Muscle of leg (tissue), 11 donors: ENCODE measurements around the gene APAF1. TPM values are rescaled to one million over a fixed set of nuclear protein-coding genes. Genes with fewer than 3 reads are reported as not detected.

Experiments
- DNase-seq: peaks from one replicate; pipeline ENCODE4 v3.0.0; 2013
- H3K27ac ChIP-seq: one replicate; pipeline ENCODE4 v1.5.1; 2013; ENCODE audit warnings: mild to moderate bottlenecking, low read length, control low read depth
- H3K27me3 ChIP-seq: one replicate; pipeline ENCODE4 v1.6.1; 2013; ENCODE audit warnings: low read length; ENCODE audit not compliant: control insufficient read depth, insufficient read depth
- H3K36me3 ChIP-seq: one replicate; pipeline ENCODE4 v1.6.1; 2013; ENCODE audit warnings: low read length; ENCODE audit not compliant: control insufficient read depth, insufficient read depth
- H3K4me1 ChIP-seq: one replicate; pipeline ENCODE4 v1.6.1; 2013; ENCODE audit warnings: low read length; ENCODE audit not compliant: control insufficient read depth, insufficient read depth
- H3K4me3 ChIP-seq: one replicate; pipeline ENCODE4 v1.5.1; 2013; ENCODE audit warnings: low read length, control low read depth
- H3K9me3 ChIP-seq: replicated peaks from 2 replicates; pipeline ENCODE4 v1.6.1; 2013; ENCODE audit warnings: low read depth, low read length; ENCODE audit not compliant: control insufficient read depth
- WGBS: methylation state at CpG from one replicate; pipeline ENCODE4 v1.1.5; 2013; ENCODE audit warnings: missing lambda C conversion rate; ENCODE audit not compliant: insufficient coverage; 5-methylcytosine and 5-hydroxymethylcytosine counted together
- polyA plus RNA-seq, 8 donors: library from polyadenylated mRNA; unstranded; fragments of 120-200 nt; gene quantifications; one replicate each; pipeline versions ENCODE4 v1.2.1 to v1.2.3, GENCODE V29; 2013; ENCODE audit warnings: inconsistent platforms in 1 of 8, low replicate concordance in 1 of 8; ENCODE audit not compliant: insufficient read length in 8 of 8, insufficient read depth in 1 of 8
- total RNA-seq: library from RNA; stranded (reverse); fragments of 120-200 nt; gene quantifications from one replicate; pipeline ENCODE4 v1.2.4, GENCODE V29; 2013

The APAF1 gene
- total and polyA plus RNA-seq, 9 donors: 22.0 to 35.2 (median 27.9) TPM

DNA sequence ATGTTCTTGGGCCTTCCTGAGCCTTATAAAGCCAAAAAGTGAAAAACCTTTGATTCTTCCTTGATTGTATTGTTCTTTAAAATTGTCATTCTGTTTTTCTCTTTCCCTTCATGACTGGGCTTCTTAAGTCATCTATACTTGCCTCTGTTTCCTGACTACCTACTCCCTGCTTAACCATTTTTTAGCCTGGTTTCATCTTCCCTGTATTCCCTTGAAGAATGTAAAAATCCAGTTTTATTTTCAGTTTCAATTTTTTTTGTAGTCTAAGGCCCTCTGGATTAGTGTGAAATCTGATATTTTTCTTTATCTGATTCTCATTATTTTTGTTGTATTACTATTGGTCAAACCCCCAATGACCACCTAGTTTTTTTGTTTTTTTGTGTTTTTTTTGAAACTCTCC is 46.3 kb downstream of the APAF1 start:
- H3K4me3 ChIP-seq: no peak overlapping the region
- no peaks in the 10 kb centered on the region for H3K9me3 ChIP-seq
- no peak for DNase-seq
- no peak overlapping the region for H3K27ac ChIP-seq
- no peaks in the 10 kb centered on the region for H3K27me3 ChIP-seq
- peaks cover 35% of the 10 kb centered on the region for H3K36me3 ChIP-seq
- H3K4me1 ChIP-seq: no peaks in the 10 kb centered on the region

DNA sequence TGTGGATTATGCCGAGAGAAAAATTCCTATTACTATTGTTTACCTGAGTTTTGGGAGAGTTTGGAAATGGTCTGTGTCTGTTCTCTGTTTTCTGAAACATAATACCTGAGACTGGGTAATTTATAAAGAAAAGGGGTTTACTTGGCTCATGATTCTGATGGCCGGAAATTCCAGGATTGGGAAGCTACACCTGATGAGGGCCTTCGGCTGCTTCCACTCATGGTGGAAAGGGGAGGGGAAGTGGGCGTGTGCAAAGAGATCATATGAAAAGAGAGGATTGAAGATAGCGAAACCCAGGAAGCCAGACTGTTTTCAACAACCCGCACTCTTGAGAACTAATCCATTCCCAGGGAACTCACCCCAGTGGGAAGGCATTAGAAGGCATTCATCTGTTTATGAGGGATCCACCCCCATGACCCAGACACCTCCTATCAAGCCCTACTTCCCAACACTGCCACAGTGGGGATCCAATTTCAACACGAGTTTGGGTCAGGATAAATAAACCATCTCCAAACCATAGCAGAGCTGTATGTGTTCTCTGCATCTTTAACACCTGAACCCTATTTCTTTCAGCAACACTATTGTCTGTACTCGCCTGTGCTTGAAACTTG is 51.1 kb downstream of the APAF1 start:
- Histone ChIP-seq H3K36me3 (peaks cover 20% of the 10 kb centered on the region), H3K27ac (no peak overlapping the region), H3K4me3 (no peak overlapping the region), H3K4me1 (peaks cover 3% of the 10 kb centered on the region), H3K9me3 (no peaks in the 10 kb centered on the region), H3K27me3 (no peaks in the 10 kb centered on the region)
- WGBS: 48% methylated on average over 3 of the region's 8 CpGs
- DNase-seq: no peak

DNA sequence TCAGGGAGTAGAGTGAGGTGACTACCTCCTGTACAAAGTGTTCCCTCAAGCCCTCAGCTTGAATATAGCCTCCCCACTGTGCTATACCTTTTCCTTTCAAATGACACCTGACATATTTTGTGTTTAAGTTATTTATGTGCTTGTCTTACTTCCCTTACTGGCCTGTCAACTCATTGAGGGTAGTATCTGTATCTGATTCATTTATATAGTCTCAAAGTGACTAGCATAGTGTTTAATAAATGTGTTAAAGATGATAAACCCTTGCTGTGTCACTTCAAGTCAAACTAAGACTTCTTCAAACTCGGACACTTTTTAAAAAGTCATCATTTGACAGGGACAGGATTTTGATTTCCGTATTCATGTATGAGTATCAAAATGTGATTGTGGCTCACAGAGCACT is 52.1 kb downstream of the APAF1 start:
- 33% methylated on average over 1 of the region's 2 CpGs for WGBS
- no peak overlapping the region for H3K4me3 ChIP-seq
- H3K36me3 ChIP-seq: peaks cover 19% of the 10 kb centered on the region

DNA sequence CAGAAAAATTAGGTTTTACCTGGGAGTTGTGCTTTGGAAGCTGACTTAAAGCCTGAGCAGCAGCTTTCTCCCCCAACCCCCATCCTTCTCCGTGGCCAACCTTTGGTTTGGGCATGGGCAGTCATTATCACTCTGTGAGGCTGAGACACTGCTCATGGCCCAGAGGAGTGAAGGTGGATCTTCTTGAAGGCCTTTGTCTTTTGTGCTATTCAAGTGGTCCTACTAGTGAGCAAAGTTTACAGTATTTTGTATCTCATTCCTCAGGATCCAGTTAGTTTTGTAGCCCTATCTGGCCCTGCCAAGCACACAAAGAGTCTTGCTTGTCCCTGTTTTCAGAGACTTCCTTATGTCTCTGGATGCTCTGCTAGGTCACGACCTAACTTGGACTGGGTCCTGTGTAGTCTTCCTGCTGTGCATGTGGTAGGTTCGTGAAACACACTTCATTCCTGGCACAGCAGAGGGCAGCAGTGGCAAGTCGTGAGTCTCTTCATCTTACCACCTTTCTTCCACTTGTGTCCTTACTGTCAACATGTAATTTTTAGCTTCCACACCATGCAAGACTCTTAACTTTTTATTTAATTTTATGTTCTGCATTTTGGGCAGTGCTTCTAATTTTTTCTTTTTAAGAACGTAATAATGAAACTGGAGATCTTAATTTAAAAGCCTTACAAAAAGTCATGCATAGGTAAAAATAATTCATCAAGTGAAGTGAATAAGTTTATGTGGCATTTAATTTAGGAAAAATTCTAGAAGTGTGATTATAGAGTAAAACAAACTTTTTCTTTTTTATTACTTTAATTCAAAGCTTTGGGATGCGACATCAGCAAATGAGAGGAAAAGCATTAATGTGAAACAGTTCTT is 53.7 kb downstream of the APAF1 start:
- peaks cover 3% of the 10 kb centered on the region for H3K4me1 ChIP-seq
- H3K27ac ChIP-seq: no peak overlapping the region
- H3K27me3 ChIP-seq: no peaks in the 10 kb centered on the region
- no peaks in the 10 kb centered on the region for H3K9me3 ChIP-seq
- H3K36me3 ChIP-seq: peaks cover 16% of the 10 kb centered on the region
- WGBS: 59% methylated on average over 3 of the region's 6 CpGs
- H3K4me3 ChIP-seq: no peak overlapping the region
- DNase-seq: peak; percentile 66

More for the DNA sequence above, 52.1 kb downstream of the APAF1 start:
- Histone ChIP-seq H3K4me1 (peaks cover 3% of the 10 kb centered on the region), H3K9me3 (no peaks in the 10 kb centered on the region), H3K27ac (no peak overlapping the region), H3K27me3 (no peaks in the 10 kb centered on the region)
- DNase-seq: no peak

DNA sequence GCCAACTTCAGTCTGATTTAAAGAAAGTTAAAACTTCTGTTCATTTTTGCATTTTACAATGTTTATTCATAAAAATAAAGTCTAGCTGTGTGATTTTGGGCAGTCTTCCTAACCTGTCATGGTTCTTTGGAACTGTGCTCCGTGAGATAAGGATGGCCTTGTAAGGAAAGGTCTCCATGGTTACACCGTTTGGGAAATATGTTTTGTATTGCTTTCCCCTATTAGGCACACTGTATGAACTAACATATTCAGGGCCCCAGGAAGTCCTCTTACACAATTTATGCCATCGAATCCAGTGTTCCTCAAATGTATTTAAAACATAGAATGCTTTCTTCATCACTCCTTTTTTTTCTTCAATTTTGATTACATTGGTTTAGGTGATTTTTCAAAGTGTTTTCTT is 54.5 kb downstream of the APAF1 start:
- DNase-seq: peak; percentile 22
- no peak overlapping the region for H3K4me3 ChIP-seq
- peaks cover 3% of the 10 kb centered on the region for H3K4me1 ChIP-seq
- H3K27ac ChIP-seq: no peak overlapping the region
- peaks cover 23% of the 10 kb centered on the region for H3K36me3 ChIP-seq
- no CpG with 5 or more reads among the region's 3 CpGs for WGBS
- H3K9me3 ChIP-seq: no peaks in the 10 kb centered on the region
- no peaks in the 10 kb centered on the region for H3K27me3 ChIP-seq

DNA sequence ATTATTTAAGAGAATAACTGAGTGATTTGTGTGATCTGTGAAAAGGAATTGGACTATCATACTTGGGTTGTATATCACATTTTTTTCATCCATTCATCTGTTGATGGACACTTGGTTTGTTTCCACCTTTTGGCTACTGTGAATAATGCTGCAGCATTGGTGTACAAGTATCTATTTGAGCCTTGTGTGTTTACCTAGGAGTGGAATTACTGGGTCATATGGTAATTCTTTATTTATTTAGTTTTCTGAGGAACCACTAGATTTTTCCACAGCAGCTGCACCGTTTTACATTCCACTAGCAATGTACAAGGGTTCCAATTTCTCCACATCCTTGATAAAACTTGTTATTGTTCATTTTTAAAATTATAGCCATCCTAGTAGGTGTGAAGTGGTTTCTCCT is 56.1 kb downstream of the APAF1 start:
- Histone ChIP-seq H3K27ac (no peak overlapping the region), H3K27me3 (no peaks in the 10 kb centered on the region), H3K9me3 (no peaks in the 10 kb centered on the region), H3K36me3 (peaks cover 20% of the 10 kb centered on the region), H3K4me1 (peaks cover 3% of the 10 kb centered on the region), H3K4me3 (no peak overlapping the region)
- no peak for DNase-seq
- whole genome bisulfite sequencing: no CpG with 5 or more reads among the region's 1 CpG

DNA sequence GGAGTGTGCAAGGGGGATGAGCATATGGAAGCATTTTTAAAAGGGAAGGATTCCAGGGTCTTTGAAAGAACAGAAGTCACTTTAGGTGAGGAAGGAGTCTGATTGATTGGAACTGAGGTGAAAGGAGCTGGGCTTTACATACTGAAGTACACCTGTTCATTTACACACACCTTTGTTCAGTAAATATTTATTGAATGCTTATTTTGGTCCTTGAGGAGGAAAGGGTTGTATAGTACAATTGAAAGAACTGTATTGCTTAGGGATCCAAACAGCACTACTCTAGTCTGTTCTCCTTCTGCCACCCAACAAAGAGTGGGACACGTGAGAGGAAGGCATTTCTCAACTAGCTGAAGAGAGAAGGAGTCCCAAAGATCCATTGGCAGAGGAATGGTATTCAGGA is 63.9 kb downstream of the APAF1 start:
- Histone ChIP-seq H3K4me1 (no peaks in the 10 kb centered on the region), H3K36me3 (peaks cover 38% of the 10 kb centered on the region), H3K27ac (no peak overlapping the region), H3K4me3 (no peak overlapping the region), H3K9me3 (no peaks in the 10 kb centered on the region), H3K27me3 (no peaks in the 10 kb centered on the region)
- no peak for DNase-seq
- WGBS: 80% methylated on average over 1 of the region's 1 CpG

DNA sequence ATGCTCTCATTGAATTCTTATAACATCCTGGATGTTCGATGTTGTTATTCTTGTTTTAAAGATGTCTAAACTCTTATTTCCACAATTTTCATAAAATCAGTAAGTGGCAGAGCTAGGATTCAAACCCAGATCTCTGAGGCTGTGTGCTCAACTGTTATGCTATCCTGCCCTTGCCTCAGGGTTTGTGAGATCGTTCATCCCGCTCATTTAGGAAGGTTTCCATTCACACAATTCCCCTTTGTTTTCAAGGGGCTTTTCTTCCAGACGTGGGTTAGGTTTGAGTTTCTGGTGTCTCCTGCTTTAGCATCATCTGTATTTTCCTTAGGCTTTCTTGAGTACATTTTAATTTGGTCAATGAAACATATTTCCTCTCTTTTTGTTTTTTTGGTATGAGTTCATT is 69.3 kb downstream of the APAF1 start:
- Histone ChIP-seq H3K4me1 (no peaks in the 10 kb centered on the region), H3K4me3 (no peak overlapping the region), H3K27ac (no peak overlapping the region), H3K36me3 (peaks cover 35% of the 10 kb centered on the region), H3K9me3 (no peaks in the 10 kb centered on the region), H3K27me3 (no peaks in the 10 kb centered on the region)
- no CpG with 5 or more reads among the region's 4 CpGs for WGBS
- no peak for DNase-seq

DNA sequence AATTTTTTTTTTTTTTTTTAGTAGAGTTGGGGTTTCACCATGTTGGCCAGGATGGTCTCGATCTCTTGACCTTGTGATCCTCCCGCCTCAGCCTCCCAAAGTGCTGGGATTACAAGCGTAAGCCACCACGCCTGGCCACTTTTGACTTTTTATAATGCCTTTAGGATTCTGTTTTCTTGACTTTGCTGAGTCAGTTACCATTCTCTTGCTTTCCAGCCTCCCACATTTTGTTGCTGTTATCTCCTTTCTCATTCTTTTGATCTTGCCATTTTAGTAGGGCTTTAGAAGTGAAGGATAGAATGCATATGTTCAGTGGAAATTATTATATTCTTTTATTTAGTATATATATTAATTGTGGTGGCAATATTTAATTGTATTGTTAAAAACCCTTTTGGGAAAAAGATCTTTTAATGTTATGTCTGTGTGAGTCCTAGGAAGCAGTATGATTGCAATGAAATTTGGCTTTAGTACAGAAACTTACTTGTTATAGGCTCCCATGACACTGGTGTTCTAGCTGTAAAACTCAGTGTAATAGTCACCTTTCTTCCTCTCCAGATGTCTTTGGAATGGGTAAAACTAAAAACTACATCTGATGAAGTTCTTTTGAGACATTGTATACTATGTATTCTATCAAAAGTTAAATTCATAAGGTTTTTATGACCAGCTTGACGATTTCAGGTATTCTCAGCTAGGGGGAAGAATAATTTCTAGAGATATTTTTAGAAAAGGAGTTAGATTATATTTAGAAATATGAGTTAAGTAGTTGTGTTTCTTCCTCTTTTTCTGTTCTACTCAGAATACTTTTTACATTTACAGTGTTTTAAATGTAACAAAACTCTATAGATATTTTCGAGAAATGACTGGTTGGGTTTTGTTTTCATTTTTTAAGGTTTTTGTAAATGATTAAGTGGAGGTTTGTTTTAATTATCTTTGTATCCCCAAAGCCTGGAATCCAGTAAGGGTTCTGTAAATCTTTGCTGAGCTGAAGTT is 74.7 kb downstream of the APAF1 start:
- 96% methylated on average over 4 of the region's 6 CpGs for WGBS
- Histone ChIP-seq H3K4me3 (no peak overlapping the region), H3K4me1 (no peaks in the 10 kb centered on the region), H3K36me3 (peaks cover 31% of the 10 kb centered on the region), H3K27ac (no peak overlapping the region), H3K27me3 (no peaks in the 10 kb centered on the region), H3K9me3 (no peaks in the 10 kb centered on the region)
- no peak for DNase-seq

DNA sequence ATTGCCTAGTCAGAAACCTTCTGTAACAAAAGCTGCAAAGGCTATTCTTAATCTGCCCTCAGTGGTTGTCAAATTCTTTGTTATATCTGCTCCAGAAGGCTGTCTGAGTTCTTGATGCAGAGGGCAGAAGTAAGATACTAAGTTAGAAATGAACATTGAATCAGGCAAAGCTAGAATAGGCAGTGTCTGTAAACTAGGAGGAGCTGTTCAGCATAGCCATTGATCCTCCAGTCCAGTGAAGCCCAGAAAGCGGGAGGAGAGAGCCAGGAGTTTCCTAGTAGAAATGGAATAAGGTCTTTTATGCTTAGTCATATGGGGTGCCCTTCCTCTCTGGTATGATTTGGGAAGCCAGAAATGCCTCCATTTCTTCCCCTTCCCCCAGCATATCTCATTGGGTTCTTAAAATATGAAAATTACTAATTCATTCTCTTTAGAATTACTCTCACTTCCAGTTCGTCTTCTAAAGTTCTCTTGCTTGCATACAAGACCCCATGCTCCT is 76.2 kb downstream of the APAF1 start:
- WGBS: no CpG with 5 or more reads among the region's 2 CpGs
- peaks cover 40% of the 10 kb centered on the region for H3K36me3 ChIP-seq
- no peaks in the 10 kb centered on the region for H3K4me1 ChIP-seq
- H3K27me3 ChIP-seq: no peaks in the 10 kb centered on the region
- H3K9me3 ChIP-seq: no peaks in the 10 kb centered on the region
- H3K27ac ChIP-seq: no peak overlapping the region
- DNase-seq: no peak
- no peak overlapping the region for H3K4me3 ChIP-seq
